GM19467 (cell line): Measurements from ENCODE around the gene PGLYRP1.
A peak's percentile ranks its signal among the peaks of the same experiment; 100 is the strongest.

Source experiments
- ATAC-seq: cut with Tn5 transposase; IDR thresholded peaks from one replicate; pipeline ENCODE4 v1.9.1; 2021; ENCODE audit warnings: mild to moderate bottlenecking, moderate library complexity; ENCODE audit not compliant: unreplicated experiment

Gene PGLYRP1

DNA sequence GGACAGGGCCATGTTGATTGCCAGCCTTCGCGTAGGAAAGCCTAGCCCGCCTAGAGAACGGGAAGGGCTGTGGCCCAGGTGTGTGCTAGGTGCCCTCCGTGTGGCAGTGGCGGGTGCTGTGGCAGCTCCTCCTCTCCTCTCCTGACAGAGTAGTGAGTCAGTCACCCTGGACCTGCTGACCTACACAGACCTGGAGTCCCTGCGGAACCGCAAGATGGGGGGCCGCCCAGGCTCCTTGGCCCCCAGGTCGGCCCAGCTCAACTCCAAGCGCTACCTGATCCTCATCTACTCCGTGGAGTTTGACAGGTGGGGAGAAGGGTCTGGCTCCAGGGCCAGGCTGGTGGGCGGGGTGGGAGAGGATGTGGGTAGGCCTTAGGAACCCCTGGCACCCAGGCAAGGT lies 16.4 kb downstream of the PGLYRP1 start:
- ATAC-seq, result no peak

DNA sequence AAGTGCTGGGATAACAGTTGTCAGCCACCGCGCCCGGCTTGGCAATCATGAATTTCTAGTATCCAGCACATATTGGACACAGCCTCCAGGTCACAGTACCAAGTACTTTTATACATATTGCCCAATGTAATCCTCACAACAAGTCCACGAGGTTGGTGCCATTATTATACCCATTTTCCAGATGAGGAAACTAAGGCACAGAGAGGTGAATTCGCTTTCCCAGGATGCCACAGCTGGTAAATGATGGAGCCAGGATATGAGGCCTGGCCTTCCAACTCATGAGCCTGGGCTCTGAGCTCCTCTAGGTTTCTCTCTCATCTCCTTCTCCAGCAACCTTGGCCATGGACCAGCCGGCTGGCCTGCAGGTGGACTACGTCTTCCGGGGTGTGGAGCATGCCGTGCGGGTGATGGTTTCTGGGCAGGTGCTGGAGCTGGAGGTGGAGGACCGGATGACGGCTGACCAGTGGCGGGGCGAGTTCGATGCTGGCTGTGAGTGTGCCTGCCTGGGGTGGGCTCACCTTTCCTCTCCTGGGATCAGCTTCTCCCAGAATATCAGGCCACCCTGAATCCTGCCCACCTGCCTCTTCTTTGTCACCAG lies 20.1 kb downstream of the PGLYRP1 start:
- no peak for ATAC-seq

DNA sequence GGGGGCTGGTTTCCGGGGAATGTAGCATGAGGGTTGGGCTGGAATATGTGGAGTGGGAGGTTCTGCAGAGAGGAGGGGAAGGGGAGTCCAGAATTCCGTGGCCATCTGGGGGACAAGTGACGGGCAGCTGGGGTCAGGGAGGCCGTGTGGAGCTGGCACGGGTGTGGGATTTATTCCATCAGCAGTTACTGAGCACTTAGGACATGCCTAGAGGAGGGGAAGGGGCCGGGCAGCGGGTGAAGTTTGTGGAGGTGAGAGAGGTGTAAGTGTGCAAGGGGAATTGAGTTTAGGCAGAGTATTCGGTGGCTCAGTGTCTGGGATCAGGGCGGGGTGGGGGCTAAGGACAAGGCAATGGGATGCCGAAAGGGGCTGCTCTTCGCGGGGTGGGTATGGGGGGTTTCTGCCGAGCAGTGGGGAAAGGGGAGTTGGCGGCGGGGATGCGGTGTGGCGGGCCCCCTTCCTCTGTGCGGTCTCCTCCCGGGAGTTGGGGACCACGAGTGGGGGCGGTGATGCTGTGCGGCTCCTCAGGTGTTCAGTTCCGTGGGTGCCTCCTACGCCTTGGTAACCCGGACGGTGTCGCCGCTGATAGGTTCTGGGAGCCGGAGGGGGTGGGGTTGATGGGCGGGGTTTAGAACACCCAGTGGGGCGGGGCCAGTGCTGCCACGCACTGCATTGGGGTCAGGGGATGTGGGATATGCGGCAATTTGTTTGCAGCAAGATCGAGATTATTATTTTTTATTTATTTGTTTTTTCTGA lies 22.2 kb downstream of the PGLYRP1 start:
- ATAC-seq, result no peak

DNA sequence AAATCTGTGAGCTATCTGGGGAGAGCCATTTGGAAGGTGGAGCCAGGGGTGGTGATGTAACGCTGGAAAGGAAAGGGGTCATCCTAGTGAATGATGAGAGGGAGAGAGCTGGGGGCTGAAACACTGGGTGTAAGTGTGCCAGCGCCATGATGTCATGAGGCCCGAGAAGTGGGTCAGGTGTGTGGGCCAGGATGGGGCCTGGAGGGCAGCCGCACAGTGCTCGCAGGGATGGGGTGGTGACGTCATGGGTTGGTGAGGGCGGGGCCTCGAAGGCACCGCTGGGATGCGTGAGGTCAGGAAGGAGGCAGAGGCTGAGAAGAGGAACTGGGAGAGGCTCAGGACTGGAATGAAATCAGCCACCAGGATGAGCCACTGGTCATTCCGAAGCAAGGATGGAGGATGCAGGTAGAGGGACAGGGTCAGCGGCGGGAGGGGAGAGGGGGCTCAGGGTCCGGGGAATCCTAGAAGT lies 23.2 kb downstream of the PGLYRP1 start:
- ATAC-seq, result no peak

DNA sequence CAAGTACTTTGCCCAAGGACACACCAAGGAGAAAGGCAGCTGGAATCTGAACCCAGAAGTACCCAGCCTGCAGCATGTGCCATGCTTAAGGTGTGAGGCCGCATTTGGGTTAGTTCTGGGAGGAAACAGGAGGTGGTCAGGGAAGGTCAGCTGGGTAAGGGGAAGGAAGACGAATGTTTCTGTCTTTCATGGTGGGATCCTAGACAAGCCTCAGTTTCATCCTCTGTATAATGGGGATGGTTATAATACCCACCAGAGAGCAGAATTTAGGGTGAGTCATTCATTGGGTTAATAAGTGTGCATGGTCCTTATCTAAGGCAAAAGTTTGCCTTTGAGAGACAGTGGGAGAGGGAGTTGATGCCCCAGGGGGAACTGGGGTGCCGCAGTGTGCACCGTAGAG lies 24.0 kb downstream of the PGLYRP1 start:
- ATAC-seq, result no peak

DNA sequence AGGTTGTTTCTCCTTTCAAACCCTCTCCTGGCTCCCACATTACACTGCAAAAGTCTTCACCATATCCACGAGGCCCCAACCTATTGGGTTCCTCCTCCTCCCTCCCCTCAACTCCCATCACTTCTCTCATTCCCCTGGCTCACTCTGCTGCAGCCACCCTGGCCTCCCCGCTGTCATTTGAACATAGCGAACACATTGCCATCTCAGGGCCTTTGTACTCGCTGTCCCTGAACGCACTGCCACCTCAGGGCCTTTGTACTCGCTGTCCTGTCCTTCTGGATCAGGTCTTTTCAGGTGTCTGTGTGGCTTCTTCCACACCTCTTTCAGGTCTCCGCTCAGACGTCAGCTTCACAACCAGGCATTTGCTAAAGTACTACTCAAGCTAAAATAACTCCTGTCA lies 25.9 kb downstream of the PGLYRP1 start:
- ATAC-seq, result no peak

DNA sequence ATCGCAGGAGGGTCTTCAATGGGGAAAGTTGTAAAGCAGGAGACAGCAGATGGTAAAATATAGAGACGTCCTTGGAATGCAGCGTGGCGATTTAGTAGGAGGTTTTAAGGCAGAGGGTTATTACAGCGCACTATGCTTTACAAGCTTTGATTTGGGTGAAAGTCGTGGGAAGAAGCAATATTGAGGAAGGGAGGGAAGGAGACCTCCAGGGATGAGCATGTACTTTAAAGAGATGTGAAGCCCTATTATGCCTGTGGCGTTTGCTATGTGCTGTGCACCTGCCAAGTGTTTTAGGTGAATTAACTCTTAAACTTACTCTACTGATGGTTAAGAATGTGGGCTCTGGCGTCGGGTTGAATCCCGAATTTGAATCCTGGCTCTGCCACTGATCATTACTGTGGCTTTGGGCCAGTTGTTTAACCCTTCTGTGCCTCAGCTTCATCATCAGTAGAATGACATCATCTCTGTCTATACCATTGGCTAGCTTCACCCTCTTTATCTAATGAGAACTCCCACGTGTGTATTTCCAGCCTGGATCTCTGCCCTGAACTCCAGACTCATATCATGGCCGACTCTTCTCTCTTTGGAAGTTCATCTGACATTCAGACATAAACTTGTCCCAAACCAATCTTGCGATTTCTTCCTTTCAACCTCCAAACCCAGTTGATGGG lies 27.0 kb downstream of the PGLYRP1 start:
- no peak for ATAC-seq

DNA sequence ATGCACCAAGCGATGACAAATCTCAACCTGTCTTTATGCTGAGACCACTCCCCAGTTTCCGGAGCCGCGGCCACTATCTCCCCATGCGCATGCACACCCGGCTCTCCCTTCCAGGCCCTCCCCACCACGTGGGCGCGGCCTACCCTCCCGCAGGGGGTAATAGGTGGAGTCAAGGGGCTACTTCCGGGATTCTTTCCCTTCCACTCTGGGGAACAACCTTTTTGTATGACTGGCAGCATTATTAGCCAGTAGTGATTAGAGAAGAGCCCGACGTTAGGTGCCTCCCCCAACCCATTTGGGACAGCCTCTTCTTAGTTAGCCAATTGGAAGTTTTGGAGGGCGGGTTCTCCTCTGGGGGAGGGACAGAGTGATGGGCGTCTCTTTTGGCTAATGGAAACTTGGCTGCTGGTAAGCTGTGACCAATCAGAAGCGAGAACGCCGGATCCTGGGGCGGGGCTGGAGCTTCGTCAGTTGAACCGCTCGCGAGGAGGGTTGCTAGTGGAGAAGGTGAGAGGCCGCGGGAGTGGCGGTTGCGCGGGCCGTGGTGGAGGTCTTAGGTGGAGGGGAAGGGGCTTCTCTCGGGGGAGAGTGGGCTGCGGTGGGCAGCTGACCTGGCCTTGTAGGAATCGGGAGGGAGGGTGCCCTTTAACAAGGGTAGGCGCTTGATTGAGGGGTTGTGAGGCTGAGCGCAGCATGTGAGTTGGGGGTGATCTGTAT lies 27.7 kb downstream of the PGLYRP1 start, which contains the start of gene CCDC61:
TSS of gene CCDC61 (plus strand) at position 470 of the 717 bp plus-strand sequence. CDS start 7,552 bp downstream, outside the sequence.
- peak; percentile 94 for ATAC-seq

DNA sequence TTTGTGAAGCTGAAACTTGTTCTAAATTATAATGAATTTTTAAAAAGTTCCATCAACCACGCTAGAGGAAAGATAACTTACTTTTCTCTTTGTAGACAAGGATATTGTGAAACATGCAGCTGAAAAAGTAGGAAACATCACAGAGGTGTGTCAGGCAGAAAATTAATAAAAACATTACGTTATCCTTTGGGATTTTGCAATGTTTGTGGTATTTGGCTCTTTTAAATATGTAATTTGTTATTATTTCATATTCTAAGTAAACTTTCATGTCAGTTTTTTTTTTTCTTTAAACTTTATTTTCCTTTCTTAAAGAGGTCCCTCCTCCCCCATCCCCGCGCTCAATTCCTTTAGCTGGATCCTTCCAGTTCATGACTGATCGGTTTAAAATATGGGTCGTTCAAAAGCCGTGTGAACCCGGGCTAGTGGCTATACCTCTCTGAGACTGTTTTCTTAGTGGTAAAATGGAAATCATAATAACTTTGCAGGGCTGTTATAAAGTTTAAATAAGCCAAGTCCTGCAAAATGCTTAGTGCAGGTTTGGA lies 28.3 kb downstream of the PGLYRP1 start:
- ATAC-seq, result peak; percentile 12

DNA sequence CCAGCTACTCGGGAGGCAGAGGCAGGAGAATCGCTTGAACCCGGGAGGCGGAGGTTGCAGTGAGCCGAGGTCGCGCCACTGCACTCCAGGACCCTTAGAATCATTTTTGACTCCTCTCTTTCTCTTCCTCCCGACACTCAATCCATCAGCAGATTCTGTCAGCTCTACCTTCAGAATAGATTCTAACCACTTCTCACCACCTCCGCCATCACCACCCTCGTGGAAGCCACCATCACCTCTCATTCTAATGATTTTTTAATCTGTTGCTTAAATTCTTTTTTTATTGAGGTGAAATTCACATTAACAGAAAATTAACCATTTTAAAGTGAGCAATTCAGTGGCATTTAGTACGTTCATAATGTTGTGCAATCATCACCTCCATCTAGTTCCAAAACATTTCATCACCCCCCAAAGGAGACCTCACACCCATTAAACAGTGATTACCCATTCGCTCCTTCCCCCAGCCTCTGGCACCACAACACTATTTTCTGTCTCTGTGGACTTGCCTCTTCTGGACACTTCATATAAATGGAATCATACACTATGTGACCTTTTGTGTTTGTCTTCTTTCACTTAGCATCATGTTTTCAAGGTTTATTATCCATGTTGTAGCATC lies 32.6 kb downstream of the PGLYRP1 start:
- no peak for ATAC-seq

DNA sequence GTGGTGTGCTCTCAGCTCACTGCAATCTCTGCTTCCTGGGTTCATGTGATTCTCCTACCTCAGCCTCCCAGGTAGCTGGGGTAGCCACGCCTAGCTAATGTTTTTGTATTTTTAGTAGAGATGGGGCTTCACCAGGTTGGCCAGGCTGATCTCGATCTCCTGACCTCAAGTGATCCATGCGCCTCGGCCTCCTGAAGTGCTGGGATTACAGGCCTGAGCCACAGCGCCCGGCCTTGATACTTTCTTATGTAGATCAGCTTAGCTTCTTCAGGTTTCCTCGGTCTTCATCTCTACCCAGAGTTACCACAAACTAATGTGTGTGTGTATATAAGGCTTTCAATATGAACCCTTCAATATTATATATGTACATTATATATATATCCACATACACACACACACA lies 37.5 kb downstream of the PGLYRP1 start:
- ATAC-seq, result no peak

DNA sequence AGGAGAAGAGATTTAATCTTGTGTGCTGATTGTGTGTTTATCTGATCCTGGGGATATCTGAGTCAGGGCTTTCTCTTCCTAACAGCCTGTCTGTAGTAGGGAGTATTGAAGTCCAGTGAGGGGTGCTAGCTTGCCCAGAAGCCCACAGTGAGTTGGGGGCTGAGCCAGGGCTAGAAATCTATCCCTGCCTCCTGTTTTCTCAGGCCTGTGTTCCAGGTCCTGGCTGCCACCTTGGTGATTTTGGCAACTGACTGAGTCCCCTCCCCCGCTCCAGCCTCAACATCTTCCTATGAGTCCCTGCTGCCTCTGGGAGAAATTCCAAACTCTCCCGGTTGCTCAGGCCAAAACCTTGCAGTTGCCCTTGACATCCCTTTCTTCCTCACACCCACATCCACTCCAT lies 41.5 kb downstream of the PGLYRP1 start:
- no peak for ATAC-seq

DNA sequence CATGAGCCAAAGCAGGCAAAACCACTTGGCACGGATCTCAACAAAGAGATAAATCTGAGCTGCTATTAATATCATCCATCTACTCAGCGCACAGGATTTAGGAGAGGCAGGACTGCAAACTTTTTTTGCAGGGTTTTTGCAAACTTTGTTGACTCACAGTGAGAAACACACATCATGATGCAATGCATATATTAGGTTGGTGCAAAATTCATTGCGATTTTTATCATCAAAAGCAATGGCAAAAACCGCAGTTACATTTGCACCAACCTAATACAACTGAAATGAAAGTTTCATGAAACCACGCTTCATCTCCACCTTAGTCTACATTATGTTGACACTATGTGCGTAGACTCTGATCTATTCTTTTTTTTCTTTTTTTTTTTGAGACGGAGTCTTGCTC lies 44.7 kb downstream of the PGLYRP1 start:
- ATAC-seq, result no peak

DNA sequence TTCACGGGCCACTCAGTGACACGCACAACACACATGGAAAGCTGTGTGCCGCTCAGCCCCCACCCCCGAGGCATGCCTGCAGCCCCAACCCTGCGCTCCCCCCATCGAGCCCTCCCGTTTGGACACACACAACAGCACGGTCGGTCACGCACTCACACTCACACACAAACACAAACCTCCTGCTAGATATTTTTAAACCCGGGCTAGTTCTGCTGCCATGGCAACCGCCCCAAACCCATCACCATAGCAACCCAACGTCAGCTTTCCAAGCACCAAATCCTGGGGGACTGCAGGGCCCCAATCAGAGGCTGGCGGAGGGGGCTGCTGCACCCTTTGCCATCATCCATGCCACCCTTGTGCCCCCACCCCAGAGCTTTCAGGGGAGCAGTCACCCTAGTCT lies 46.7 kb downstream of the PGLYRP1 start:
- no peak for ATAC-seq

DNA sequence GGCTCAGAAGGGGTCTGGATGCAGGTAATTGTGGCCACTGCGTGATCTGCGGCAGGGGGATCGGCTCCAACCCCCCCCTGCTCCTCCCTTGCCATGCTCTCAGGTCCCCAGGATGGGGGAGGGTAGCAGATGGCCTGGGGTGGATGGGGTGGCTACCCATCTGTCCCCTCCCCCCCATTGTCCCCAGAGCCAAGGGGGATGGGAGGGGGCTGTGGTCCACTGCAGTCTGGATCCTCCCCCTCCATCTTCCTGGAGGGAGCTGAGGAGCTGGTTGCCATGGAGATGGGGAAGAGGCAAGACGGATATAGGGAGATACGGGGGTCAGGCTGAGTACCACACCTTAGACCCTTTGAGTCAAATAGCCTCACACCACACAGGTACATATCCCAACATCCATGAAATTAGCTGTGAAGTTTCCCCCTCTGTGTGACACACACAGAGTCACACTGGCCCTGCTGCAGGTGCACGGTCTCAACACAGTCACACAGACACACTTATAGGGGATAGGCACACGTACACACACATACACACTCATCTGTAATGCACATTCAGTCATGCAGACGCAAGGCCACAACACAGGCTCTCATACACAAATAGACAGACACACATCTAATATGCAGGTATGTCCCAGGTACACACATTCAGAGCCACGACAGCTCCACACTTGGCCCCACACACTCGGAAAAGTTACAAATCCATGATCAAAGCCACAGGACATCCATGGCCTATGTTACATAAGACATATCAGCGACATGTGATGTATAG lies 47.4 kb downstream of the PGLYRP1 start:
- ATAC-seq, result no peak

DNA sequence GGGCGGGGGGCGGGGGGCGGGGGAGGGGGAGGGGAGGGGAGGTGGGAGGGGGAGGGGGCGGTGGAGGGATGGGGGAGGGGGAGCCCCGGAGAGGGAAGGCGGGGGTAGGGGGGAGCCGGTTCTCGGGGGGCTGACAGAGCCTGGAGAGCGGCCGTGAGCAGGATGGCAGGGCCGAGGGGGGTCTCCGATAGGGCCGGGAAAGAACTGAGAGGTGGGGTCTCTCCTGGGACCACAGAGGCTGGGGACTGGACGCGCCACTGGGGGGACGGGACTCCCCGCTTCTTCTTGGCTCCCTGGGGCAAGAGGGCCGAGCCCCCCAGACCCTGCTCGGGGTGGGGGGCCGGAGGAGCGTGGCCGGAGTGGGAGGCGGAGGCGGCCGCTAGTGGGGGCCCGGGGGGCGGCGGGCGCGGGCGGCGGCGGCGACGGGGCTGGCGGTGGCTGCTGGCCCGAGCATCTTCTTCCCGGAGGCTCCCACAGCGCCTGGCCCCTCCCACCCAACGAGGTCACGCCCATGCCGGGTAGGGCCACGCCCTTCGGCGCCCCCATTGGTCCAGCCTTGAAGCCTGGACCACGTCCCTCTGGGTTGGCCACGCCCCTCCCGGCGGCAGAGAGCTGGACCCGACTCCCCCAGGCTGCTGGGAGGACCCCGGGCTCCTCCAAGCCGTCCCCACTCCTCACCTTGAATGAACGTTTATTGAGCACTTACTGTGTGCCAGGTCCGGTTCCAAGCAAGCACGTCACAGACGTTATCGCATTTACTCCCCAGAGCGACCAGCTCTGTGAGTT lies 49.1 kb downstream of the PGLYRP1 start, which contains the start of gene NOVA2:
TSS of gene NOVA2 (minus strand) at position 313 of the 786 bp plus-strand sequence. CDS start 514 bp downstream, outside the sequence.
- no peak for ATAC-seq

DNA sequence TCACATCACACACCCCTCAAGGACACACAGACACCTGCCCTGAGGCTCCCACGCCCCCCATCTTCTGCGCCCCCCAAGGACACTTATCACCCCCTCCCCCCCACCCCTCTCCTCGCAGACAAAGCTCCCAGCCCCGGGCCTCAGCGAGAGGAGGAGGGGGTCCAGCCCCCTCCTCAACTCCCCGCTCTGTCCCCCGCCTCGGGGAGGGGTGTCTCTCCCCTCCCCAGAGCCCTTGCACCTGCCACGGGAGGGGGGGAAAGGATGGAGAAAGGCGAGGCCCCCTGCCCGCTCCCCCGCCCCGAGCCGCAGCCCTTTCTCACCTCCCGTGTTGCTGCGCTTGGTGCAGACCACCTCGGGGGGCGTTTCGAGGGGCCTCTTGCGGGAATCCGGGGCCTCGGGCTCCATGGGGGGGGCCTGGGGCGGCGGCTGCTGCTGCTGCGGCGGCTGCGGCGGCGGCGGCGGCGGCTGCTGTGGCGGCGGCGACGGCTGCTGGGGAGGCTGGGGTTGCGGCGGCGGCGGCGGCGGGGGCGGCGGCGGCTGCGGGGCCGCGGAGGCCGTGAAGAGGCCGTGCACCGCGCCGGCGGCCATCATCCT lies 49.8 kb downstream of the PGLYRP1 start:
- ATAC-seq, result no peak

DNA sequence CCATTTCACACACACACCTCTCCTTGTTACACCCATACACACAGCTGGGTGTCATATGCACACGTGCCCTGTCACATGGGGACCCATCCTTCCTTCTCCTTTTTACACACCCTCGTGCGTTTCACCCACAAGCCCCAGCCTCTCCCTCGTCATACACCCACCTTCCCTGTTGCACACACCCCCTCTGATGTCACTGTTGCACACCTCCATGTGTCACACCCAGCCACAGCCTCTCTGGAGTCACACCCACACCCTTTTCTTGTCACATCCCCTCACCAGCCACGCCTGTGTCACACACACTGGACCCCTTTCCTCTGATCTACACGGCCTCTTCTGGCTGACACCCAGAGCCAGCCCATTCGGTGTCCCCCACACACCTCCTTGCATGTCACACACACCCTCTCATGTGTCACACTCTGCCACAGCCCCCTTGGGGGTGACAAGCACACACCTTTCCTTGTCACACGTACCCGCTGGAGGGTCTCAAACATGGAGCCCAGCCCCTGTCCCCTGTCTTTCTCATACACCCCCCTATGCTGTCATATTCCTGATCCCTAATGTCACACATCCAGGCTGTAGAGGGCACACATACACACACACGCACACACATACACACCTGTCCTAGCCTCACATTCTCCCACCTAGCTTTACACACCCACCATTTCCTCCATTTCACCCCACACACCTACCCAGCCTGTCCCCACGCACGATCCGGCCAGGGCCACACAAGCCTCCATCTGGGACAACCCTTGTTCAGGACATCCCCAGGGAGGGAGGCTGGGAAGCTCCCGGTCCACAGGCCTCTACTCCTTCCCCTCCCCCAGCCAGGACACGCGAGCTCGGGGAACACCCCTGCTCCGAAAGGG lies 50.5 kb downstream of the PGLYRP1 start:
- no peak for ATAC-seq
